Measurements from ENCODE around the gene AGAP2.

GRCh38 chr12:57735198-57735855 lies 3.2 kb downstream of the AGAP2 start:
- TF ChIP-seq TAF1 (IDR thresholded peaks at IDR 0.05; ENCODE audit: borderline replicate concordance, insufficient read depth, low read length) (no peak), POLR2AphosphoS5 (IDR thresholded peaks at IDR 0.05; ENCODE audit: low read depth, low read length) (no peak), SIN3A (IDR thresholded peaks at IDR 0.05; ENCODE audit: borderline replicate concordance, insufficient read depth, low read length) (no peak), FOXP2 (optimal IDR thresholded peaks at IDR 0.05; ENCODE audit: borderline replicate concordance, extremely low read depth, extremely low read length, insufficient read depth) (no peak)
- TF ChIP-seq, protein P1, sequence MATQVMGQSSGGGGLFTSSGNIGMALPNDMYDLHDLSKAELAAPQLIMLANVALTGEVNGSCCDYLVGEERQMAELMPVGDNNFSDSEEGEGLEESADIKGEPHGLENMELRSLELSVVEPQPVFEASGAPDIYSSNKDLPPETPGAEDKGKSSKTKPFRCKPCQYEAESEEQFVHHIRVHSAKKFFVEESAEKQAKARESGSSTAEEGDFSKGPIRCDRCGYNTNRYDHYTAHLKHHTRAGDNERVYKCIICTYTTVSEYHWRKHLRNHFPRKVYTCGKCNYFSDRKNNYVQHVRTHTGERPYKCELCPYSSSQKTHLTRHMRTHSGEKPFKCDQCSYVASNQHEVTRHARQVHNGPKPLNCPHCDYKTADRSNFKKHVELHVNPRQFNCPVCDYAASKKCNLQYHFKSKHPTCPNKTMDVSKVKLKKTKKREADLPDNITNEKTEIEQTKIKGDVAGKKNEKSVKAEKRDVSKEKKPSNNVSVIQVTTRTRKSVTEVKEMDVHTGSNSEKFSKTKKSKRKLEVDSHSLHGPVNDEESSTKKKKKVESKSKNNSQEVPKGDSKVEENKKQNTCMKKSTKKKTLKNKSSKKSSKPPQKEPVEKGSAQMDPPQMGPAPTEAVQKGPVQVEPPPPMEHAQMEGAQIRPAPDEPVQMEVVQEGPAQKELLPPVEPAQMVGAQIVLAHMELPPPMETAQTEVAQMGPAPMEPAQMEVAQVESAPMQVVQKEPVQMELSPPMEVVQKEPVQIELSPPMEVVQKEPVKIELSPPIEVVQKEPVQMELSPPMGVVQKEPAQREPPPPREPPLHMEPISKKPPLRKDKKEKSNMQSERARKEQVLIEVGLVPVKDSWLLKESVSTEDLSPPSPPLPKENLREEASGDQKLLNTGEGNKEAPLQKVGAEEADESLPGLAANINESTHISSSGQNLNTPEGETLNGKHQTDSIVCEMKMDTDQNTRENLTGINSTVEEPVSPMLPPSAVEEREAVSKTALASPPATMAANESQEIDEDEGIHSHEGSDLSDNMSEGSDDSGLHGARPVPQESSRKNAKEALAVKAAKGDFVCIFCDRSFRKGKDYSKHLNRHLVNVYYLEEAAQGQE (IDR thresholded peaks at IDR 0.05; ENCODE audit: insufficient read depth in 1 of 2, low read depth in 2 of 2, low read length in 2 of 2): no peak
